C4-2B (cell line): Measurements from ENCODE around the gene USP53.

Experiments
- CTCF ChIP-seq: fragments of 450-650 bp; conservative IDR thresholded peaks from 2 replicates; pipeline ENCODE4 v1.5.1; 2017; ENCODE audit warnings: mild to moderate bottlenecking
- ZFX ChIP-seq: fragments of 450-650 bp; IDR thresholded peaks from 2 replicates; pipeline ENCODE4 v1.6.1; 2017

GRCh38 chr4:119212234-119212963 is at the start of gene USP53:
- TF ChIP-seq CTCF (no peak), ZFX (no peak)
